Loucy (cell line): ENCODE data around the gene CDH20.
A peak's percentile ranks its signal among the peaks of the same experiment; 100 is the strongest.

Experiments
- H2AFZ ChIP-seq: fragments of 200-600 bp; sonication (generic); 2 replicates; pipeline ENCODE4 v1.6.0; 2016; ENCODE audit warnings: antibody characterized with exemption, mild to moderate bottlenecking, low read length, moderate library complexity
- H3F3A ChIP-seq: fragments of 200-600 bp; 2 replicates; pipeline ENCODE4 v1.6.0; 2016; ENCODE audit warnings: antibody characterized with exemption, low read depth, mild to moderate bottlenecking
- H3K27me3 ChIP-seq: fragments of 200-600 bp; sonication (generic); 2 replicates; pipeline ENCODE4 v1.6.1; 2014; ENCODE audit warnings: low read length, mild to moderate bottlenecking; ENCODE audit not compliant: insufficient read depth, poor library complexity, severe bottlenecking
- H3K36me3 ChIP-seq: fragments of 200-600 bp; sonication (generic); 2 replicates; pipeline ENCODE4 v1.6.1; 2016; ENCODE audit warnings: low read length; ENCODE audit not compliant: insufficient read depth
- H3K4me1 ChIP-seq: fragments of 200-600 bp; sonication (generic); 2 replicates; pipeline ENCODE4 v1.5.1; 2014; ENCODE audit warnings: low read length, mild to moderate bottlenecking; ENCODE audit not compliant: insufficient read depth, poor library complexity, severe bottlenecking
- H3K4me2 ChIP-seq: fragments of 200-600 bp; sonication (generic); 2 replicates; pipeline ENCODE4 v1.6.0; 2014; ENCODE audit warnings: antibody characterized with exemption, low read length, low read depth, mild to moderate bottlenecking; ENCODE audit not compliant: poor library complexity, severe bottlenecking
- H3K4me3 ChIP-seq: fragments of 200-600 bp; sonication (generic); 2 replicates; pipeline ENCODE4 v1.5.1; 2014; ENCODE audit warnings: low read length, mild to moderate bottlenecking, mixed read lengths; ENCODE audit not compliant: poor library complexity, severe bottlenecking
- H3K79me2 ChIP-seq: fragments of 200-600 bp; sonication (generic); 2 replicates; pipeline ENCODE4 v1.6.1; 2014; ENCODE audit warnings: low read length; ENCODE audit not compliant: insufficient read depth
- H3K9ac ChIP-seq: fragments of 200-600 bp; sonication (generic); 2 replicates; pipeline ENCODE4 v1.6.0; 2014; ENCODE audit warnings: mild to moderate bottlenecking, low read depth, low read length, moderate library complexity; ENCODE audit not compliant: poor library complexity, severe bottlenecking
- H3K9me2 ChIP-seq: fragments of 200-600 bp; sonication (generic); replicated peaks from 2 replicates; pipeline ENCODE4 v1.6.1; 2016; ENCODE audit warnings: low read depth, low read length, mixed read lengths
- H3K9me3 ChIP-seq: fragments of 200-600 bp; sonication (generic); 2 replicates; pipeline ENCODE4 v1.6.1; 2014; ENCODE audit warnings: mild to moderate bottlenecking, antibody characterized with exemption, low read length, low read depth; ENCODE audit not compliant: insufficient read depth
- H4K20me1 ChIP-seq: fragments of 200-600 bp; sonication (generic); 2 replicates; pipeline ENCODE4 v1.6.0; 2014; ENCODE audit warnings: antibody characterized with exemption, low read length, mild to moderate bottlenecking; ENCODE audit not compliant: insufficient read depth, poor library complexity, severe bottlenecking
- EZH2phosphoT487 ChIP-seq: fragments of 200-600 bp; IDR thresholded peaks from 2 replicates; pipeline ENCODE4 v1.6.1; 2018; ENCODE audit warnings: antibody characterized with exemption, mild to moderate bottlenecking, moderate library complexity, borderline replicate concordance
- TF ChIP-seq, protein P1 (sequence below): fragments of 200-600 bp; sonication (generic); conservative IDR thresholded peaks from 2 replicates; pipeline ENCODE4 v1.5.1; 2014; ENCODE audit warnings: mild to moderate bottlenecking, antibody characterized with exemption, low read length

CDH20 gene

DNA sequence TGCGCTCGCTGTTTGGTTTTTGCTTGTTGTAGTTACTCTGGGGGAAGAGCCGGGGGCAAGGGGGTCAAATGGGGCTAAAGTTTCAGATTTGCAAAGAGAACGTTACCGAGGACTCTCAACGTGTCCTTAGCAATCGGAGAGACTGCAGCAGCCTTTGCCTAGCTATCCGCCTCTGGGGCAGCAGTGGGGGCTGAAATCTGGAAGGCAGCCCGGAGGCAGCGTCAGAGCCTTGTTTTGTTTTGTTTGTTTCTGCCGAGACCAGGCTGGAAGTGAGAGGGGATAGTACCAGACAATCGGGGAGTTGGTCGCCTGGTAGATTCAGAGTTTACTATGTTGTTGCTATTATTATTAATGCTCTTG, 1.2 kb downstream of the CDH20 start:
- Histone ChIP-seq H3K9ac (no peak overlapping the region), H3K4me3 (no peak overlapping the region), H4K20me1 (no peaks in the 10 kb centered on the region), H3K4me2 (no peak overlapping the region), H3K79me2 (no peaks in the 10 kb centered on the region), H3K27me3 (no peaks in the 10 kb centered on the region), H3K36me3 (no peaks in the 10 kb centered on the region), H3K9me2 (no peaks in the 10 kb centered on the region), H3K4me1 (no peaks in the 10 kb centered on the region), H3K9me3 (no peaks in the 10 kb centered on the region), H3F3A (no peaks in the 10 kb centered on the region), H2AFZ (no peak overlapping the region)
- no peak for TF ChIP-seq EZH2phosphoT487
- TF ChIP-seq, protein P1, sequence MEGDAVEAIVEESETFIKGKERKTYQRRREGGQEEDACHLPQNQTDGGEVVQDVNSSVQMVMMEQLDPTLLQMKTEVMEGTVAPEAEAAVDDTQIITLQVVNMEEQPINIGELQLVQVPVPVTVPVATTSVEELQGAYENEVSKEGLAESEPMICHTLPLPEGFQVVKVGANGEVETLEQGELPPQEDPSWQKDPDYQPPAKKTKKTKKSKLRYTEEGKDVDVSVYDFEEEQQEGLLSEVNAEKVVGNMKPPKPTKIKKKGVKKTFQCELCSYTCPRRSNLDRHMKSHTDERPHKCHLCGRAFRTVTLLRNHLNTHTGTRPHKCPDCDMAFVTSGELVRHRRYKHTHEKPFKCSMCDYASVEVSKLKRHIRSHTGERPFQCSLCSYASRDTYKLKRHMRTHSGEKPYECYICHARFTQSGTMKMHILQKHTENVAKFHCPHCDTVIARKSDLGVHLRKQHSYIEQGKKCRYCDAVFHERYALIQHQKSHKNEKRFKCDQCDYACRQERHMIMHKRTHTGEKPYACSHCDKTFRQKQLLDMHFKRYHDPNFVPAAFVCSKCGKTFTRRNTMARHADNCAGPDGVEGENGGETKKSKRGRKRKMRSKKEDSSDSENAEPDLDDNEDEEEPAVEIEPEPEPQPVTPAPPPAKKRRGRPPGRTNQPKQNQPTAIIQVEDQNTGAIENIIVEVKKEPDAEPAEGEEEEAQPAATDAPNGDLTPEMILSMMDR: no peak

DNA sequence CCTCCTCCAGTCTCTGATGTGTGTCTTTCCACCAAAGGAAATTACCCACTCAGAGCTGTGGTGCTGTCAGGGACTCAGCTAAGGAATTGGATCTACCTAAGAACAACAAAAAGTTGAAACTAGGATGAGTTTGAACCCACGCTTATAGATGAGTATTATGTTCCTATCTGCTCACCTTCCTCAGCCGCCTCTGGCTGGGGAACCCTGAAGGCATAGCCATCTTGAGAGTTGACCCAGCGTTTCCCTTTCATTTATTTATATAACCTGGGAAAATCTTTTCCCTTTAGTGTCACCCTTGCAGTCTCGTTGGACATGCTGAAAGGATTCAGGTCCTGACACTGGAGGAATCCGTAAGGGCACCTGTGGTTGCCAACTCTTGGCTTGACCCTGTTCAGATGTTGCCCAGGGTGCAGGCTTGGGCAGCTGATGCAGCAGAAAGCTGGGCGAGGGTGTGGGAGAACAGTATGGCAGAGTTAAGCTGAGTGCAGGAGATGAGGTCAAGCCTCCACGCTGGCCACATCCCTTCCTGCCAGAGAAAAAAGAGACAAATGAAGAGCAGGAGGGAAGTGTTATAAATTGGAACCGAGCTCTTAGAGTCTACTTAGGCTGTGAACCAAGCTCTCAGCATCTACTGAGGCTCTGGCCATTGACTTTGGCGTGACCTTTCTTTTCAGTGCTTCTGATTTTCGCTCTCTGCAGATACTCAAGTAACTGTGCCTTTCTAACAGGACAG, 1.9 kb downstream of the CDH20 start:
- Histone ChIP-seq H3K4me3 (no peak overlapping the region), H3K27me3 (no peaks in the 10 kb centered on the region), H3K36me3 (no peaks in the 10 kb centered on the region), H3K4me1 (no peaks in the 10 kb centered on the region), H3K79me2 (no peaks in the 10 kb centered on the region), H3K4me2 (no peak overlapping the region), H3F3A (no peaks in the 10 kb centered on the region), H3K9me2 (no peaks in the 10 kb centered on the region), H3K9me3 (no peaks in the 10 kb centered on the region), H2AFZ (no peak overlapping the region), H3K9ac (no peak overlapping the region), H4K20me1 (no peaks in the 10 kb centered on the region)
- no peak for TF ChIP-seq EZH2phosphoT487

DNA sequence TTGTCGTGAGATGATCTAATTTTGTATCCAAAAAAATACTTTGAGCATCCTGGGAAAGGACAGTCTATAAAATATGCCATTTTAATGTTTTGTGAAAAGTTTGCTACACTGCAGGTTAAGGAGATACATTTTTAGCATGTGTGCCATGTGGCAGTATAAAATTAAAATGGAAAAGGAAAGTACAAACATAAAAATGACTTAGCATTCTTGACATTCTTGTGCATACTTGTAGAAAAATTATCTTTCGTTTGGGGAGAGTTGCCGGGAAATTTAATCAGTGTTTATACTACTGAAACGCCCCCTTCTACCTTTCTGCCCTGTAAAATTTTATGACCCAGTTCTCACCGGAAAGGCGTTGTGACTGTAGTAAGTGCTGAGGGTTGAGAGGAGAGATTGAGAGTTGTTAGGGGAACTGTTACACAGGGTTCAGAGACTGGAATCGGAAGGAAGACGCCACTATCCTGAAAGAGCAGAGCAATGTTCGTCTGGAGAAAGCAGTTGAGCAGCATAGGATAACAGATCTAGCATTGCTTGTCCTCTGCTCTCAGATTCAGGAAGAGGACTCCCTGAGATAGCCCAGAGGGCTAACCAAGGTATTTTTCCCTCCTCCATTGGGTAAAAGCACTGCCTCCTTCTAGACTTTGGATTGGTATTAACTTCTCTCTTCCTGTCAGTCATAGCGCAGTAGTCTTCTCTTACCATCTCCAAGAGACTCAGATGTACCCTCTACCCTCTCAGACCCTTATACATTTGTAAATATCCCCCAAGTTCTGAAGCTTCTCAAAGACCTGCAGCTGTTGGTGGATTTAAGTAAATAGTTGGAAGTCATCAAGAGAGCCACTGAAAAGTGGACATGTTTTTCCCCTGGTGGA, 2.7 kb downstream of the CDH20 start:
- Histone ChIP-seq H4K20me1 (no peaks in the 10 kb centered on the region), H3K36me3 (no peaks in the 10 kb centered on the region), H3K9ac (no peak overlapping the region), H3F3A (no peaks in the 10 kb centered on the region), H3K4me1 (no peaks in the 10 kb centered on the region), H3K27me3 (no peaks in the 10 kb centered on the region), H3K9me3 (no peaks in the 10 kb centered on the region), H3K9me2 (no peaks in the 10 kb centered on the region), H3K79me2 (no peaks in the 10 kb centered on the region), H3K4me3 (peak overlapping the region; percentile 8), H2AFZ (no peak overlapping the region; the same call in none of the 2 replicates), H3K4me2 (peak overlapping the region; percentile 21)
- TF ChIP-seq, protein P1: no peak
- no peak for TF ChIP-seq EZH2phosphoT487
